ENCODE results near the gene ALDOB. TPM values are rescaled to one million over a fixed set of nuclear protein-coding genes. Genes with fewer than 3 reads are reported as not detected.
"Not testable (repeated sequence)": the region's sequence is repeated elsewhere in the genome, so short reads cannot be mapped to it uniquely, and the experiment has no call there.

Gene ALDOB
- total RNA-seq, 1 donor from 2014 or later = not detected

- Mint-ChIP-seq H3K4me1 (ENCODE audit: low read depth) (peaks cover 6% of the 10 kb centered on the region), H3K27me3 (no peaks in the 10 kb centered on the region), H3K27ac (no peak overlapping the region), H3K36me3 (ENCODE audit: insufficient read depth) (peaks cover 67% of the 10 kb centered on the region), H3K4me3 (ENCODE audit: low read depth) (no peak overlapping the region), H3K9me3 (ENCODE audit: low read depth) (peaks cover 44% of the 10 kb centered on the region)
- no peak for DNase-seq (ENCODE audit: low spot score, unreplicated experiment)
- no peak for TF ChIP-seq CTCF (IDR thresholded peaks at IDR 0.05; ENCODE audit: unreplicated experiment)
These were observed 40.9 kb downstream of the ALDOB start for GRCh38 chr9:101394687-101395086.

GRCh38 chr9:101393135-101393534 is 42.4 kb downstream of the ALDOB start:
- no peak for TF ChIP-seq CTCF (IDR thresholded peaks at IDR 0.05; ENCODE audit: unreplicated experiment)
- H3K4me3 Mint-ChIP-seq (ENCODE audit: low read depth) = no peak overlapping the region
- H3K27ac Mint-ChIP-seq = no peak overlapping the region
- peaks cover 44% of the 10 kb centered on the region for H3K9me3 Mint-ChIP-seq (ENCODE audit: low read depth)
- no peak for DNase-seq (ENCODE audit: low spot score, unreplicated experiment)
- H3K4me1 Mint-ChIP-seq (ENCODE audit: low read depth) = peaks cover 5% of the 10 kb centered on the region
- peaks cover 76% of the 10 kb centered on the region for H3K36me3 Mint-ChIP-seq (ENCODE audit: insufficient read depth)
- no peaks in the 10 kb centered on the region for H3K27me3 Mint-ChIP-seq

- DNase-seq (ENCODE audit: low spot score, unreplicated experiment) = no peak
- Mint-ChIP-seq H3K27me3 (no peaks in the 10 kb centered on the region), H3K4me1 (ENCODE audit: low read depth) (peaks cover 2% of the 10 kb centered on the region), H3K36me3 (ENCODE audit: insufficient read depth) (peaks cover 64% of the 10 kb centered on the region), H3K9me3 (ENCODE audit: low read depth) (peaks cover 37% of the 10 kb centered on the region), H3K4me3 (ENCODE audit: low read depth) (no peak overlapping the region), H3K27ac (peak overlapping the region; percentile 74)
- no peak for TF ChIP-seq CTCF (IDR thresholded peaks at IDR 0.05; ENCODE audit: unreplicated experiment)
These were observed 47.0 kb downstream of the ALDOB start for GRCh38 chr9:101388507-101388993.

- peaks cover 2% of the 10 kb centered on the region for H3K4me1 Mint-ChIP-seq (ENCODE audit: low read depth)
- H3K27ac Mint-ChIP-seq = peak overlapping the region; percentile 74
- peaks cover 59% of the 10 kb centered on the region for H3K36me3 Mint-ChIP-seq (ENCODE audit: insufficient read depth)
- DNase-seq (ENCODE audit: low spot score, unreplicated experiment) = no peak
- H3K4me3 Mint-ChIP-seq (ENCODE audit: low read depth) = no peak overlapping the region
- TF ChIP-seq CTCF (IDR thresholded peaks at IDR 0.05; ENCODE audit: unreplicated experiment) = peak; percentile 66
- peaks cover 34% of the 10 kb centered on the region for H3K9me3 Mint-ChIP-seq (ENCODE audit: low read depth)
- H3K27me3 Mint-ChIP-seq = no peaks in the 10 kb centered on the region
These were observed 47.6 kb downstream of the ALDOB start for GRCh38 chr9:101387871-101388506.

GRCh38 chr9:101384873-101385536 is 50.6 kb downstream of the ALDOB start, which contains the start of gene BAAT:
Gene BAAT (minus strand): TSS chr9:101385006. CDS start chr9:101371404, 13,602 bp downstream.
- H3K4me3 Mint-ChIP-seq (ENCODE audit: low read depth); H3K27me3 Mint-ChIP-seq; DNase-seq (ENCODE audit: low spot score, unreplicated experiment); H3K4me1 Mint-ChIP-seq (ENCODE audit: low read depth): not testable (repeated sequence)
- Mint-ChIP-seq H3K9me3 (ENCODE audit: low read depth) (peaks cover 10% of the 10 kb centered on the region), H3K27ac (peak within 1 kb of the TSS; percentile 90), H3K36me3 (ENCODE audit: insufficient read depth) (peaks cover 29% of the 10 kb centered on the region)

Measured in progenitor cell of endocrine pancreas (in vitro differentiated cells).